ENCODE data around the gene DPYSL5. TPM values are rescaled to one million over a fixed set of nuclear protein-coding genes. Genes with fewer than 3 reads are reported as not detected.

DPYSL5 gene
- total and polyA plus RNA-seq, 2 of the 13 experiments (the other 11 are each of a cell fraction or from before 2014, with no cell fraction given) = 0.15 TPM; not detected in 1

- TF ChIP-seq ETS1 (CRISPR knock-in tag; IDR thresholded peaks at IDR 0.05) = no peak
Measured at GRCh38 chr2:26932974-26933373, 85.0 kb downstream of the DPYSL5 start (continued).

GRCh38 chr2:26933431-26934334 is 85.8 kb downstream of the DPYSL5 start:
- Histone ChIP-seq H3K4me2 (ENCODE audit: low read depth, low read length) (no peak overlapping the region), H3K79me2 (ENCODE audit: insufficient read depth, low read length) (no peaks in the 10 kb centered on the region), H3K4me1 (ENCODE audit: insufficient read depth, low read length) (peaks cover 30% of the 10 kb centered on the region), H3K4me3 (replicated peaks in 1 of 3; ENCODE audit: insufficient read depth in 1 of 3, low read depth in 2 of 3, low read length in 3 of 3) (no peak overlapping the region), H3K27ac (ENCODE audit: extremely low read length, insufficient read depth, low read length) (no peak overlapping the region), H3K9me3 (ENCODE audit: low read length) (no peaks in the 10 kb centered on the region), H4K20me1 (ENCODE audit: insufficient read depth, low read length) (no peaks in the 10 kb centered on the region), H3K27me3 (ENCODE audit: control insufficient read depth in 1 of 2, insufficient read depth in 2 of 2, low read length in 2 of 2) (peaks cover 9 to 33% of the 10 kb centered on the region in 2 experiments; a peak in 3 of 5 replicates), H2AFZ (ENCODE audit: low read length) (no peak overlapping the region), H3K36me3 (replicated peaks in 1 of 2; ENCODE audit: control insufficient read depth in 1 of 2, insufficient read depth in 2 of 2, low read length in 2 of 2) (no peaks in the 10 kb centered on the region), H3K9ac (ENCODE audit: insufficient read depth, low read depth, low read length) (no peak overlapping the region)
- FAIRE-seq (no peak), ATAC-seq (peak; percentile 16), DNase-seq (ENCODE audit: low spot score) (no peak)
- in situ Hi-C loops (cut with HindIII; ENCODE audit: extremely low pct_ligation_motif_present, low pct_unique_long_range_greater_than_20kb) (no loop called here), intact Hi-C loops (cut with micrococcal nuclease; ENCODE audit: unreplicated experiment) (no loop called here)
- ChIA-PET CTCF (ENCODE audit: low intra/inter-chr PET ratio, low total read pairs) (no interaction called here), POLR2A (no interaction called here)
- BruUV-seq (replicated peaks) = no TSS peak
- WGBS (ENCODE audit: low lambda C conversion rate) = 36% methylated on average over 13 of the region's 16 CpGs
- TF ChIP-seq STAT6 (CRISPR knock-in tag; IDR thresholded peaks at IDR 0.05; ENCODE audit: borderline replicate concordance) (no peak), ZBTB43 (CRISPR knock-in tag; conservative IDR thresholded peaks at IDR 0.05) (no peak), PLSCR1 (CRISPR knock-in tag; IDR thresholded peaks at IDR 0.05; ENCODE audit: borderline replicate concordance) (no peak), FOXA3 (CRISPR knock-in tag; IDR thresholded peaks at IDR 0.05) (no peak), TOPORS (CRISPR knock-in tag; IDR thresholded peaks at IDR 0.05) (no peak)

Measured in HepG2 (cell line).